IPS DF 6.9 (cell line): ENCODE measurements around the gene POU3F2.

Source experiments
- DNase-seq: peaks from one replicate; pipeline ENCODE4 v3.0.0-alpha.2; 2013; ENCODE audit warnings: low read depth, low spot score
- H3K27ac ChIP-seq: one replicate; pipeline ENCODE4 v1.5.1; 2013; ENCODE audit warnings: low read length, control low read depth
- H3K27me3 ChIP-seq: 2 replicates; pipeline ENCODE4 v1.6.1; 2013; ENCODE audit warnings: mild to moderate bottlenecking, low read length; ENCODE audit not compliant: control insufficient read depth, insufficient read depth
- H3K36me3 ChIP-seq: 2 replicates; pipeline ENCODE4 v1.6.1; 2013; ENCODE audit warnings: low read length; ENCODE audit not compliant: control insufficient read depth, insufficient read depth
- H3K4me1 ChIP-seq: 2 replicates; pipeline ENCODE4 v1.6.1; 2013; ENCODE audit warnings: low read length; ENCODE audit not compliant: control insufficient read depth, insufficient read depth
- H3K4me3 ChIP-seq: 2 replicates; pipeline ENCODE4 v1.5.1; 2013; ENCODE audit warnings: mild to moderate bottlenecking, low read length
- H3K9me3 ChIP-seq: 2 replicates; pipeline ENCODE4 v1.6.1; 2013; ENCODE audit warnings: low read length, inconsistent platforms; ENCODE audit not compliant: control insufficient read depth, insufficient read depth
- WGBS: extraction: QIAGEN DNeasy Blood & Tissue Kit; methylation state at CpG from one replicate; pipeline ENCODE4 v1.1.7; 2013; ENCODE audit warnings: mixed read lengths, missing lambda C conversion rate; ENCODE audit not compliant: insufficient read length, insufficient coverage; 5-methylcytosine and 5-hydroxymethylcytosine counted together

The POU3F2 gene

GRCh38 chr6:98880486-98880885 is 46.1 kb downstream of the POU3F2 start:
- H3K9me3 ChIP-seq: no peaks in the 10 kb centered on the region
- no peak for DNase-seq
- no peak overlapping the region for H3K4me3 ChIP-seq
- no peaks in the 10 kb centered on the region for H3K27me3 ChIP-seq
- H3K4me1 ChIP-seq: no peaks in the 10 kb centered on the region
- no peaks in the 10 kb centered on the region for H3K36me3 ChIP-seq
- H3K27ac ChIP-seq: no peak overlapping the region

- no peak for DNase-seq
- WGBS: no CpG with 5 or more reads among the region's 3 CpGs
- H3K27ac ChIP-seq: no peak overlapping the region
- no peak overlapping the region for H3K4me3 ChIP-seq
- H3K4me1 ChIP-seq: no peaks in the 10 kb centered on the region
- H3K9me3 ChIP-seq: no peaks in the 10 kb centered on the region
- no peaks in the 10 kb centered on the region for H3K27me3 ChIP-seq
- no peaks in the 10 kb centered on the region for H3K36me3 ChIP-seq
These were observed 51.0 kb downstream of the POU3F2 start for GRCh38 chr6:98885330-98885729.

- WGBS: 100% methylated on average over 2 of the region's 3 CpGs
- no peak overlapping the region for H3K27ac ChIP-seq
- H3K9me3 ChIP-seq: no peaks in the 10 kb centered on the region
- DNase-seq: no peak
- no peaks in the 10 kb centered on the region for H3K27me3 ChIP-seq
- H3K4me1 ChIP-seq: no peaks in the 10 kb centered on the region
- H3K36me3 ChIP-seq: no peaks in the 10 kb centered on the region
- H3K4me3 ChIP-seq: no peak overlapping the region
These were observed 53.3 kb downstream of the POU3F2 start for GRCh38 chr6:98887650-98888049.
